NOMO-1 (cell line): ENCODE measurements around the gene ARHGEF3.
"Not testable (repeated sequence)": the region's sequence is repeated elsewhere in the genome, so short reads cannot be mapped to it uniquely, and the experiment has no call there.

Experiments
- DNase-seq, 2 experiments: peaks; one replicate each; lab custom pipeline; 2025; ENCODE audit not compliant: unreplicated experiment in 2 of 2; lab: John Stamatoyannopoulos, UW

The ARHGEF3 gene

GRCh38 chr3:56748663-56749231 lies 53.0 kb downstream of the ARHGEF3 start:
- no peak for DNase-seq

- DNase-seq, result no peak
Measured at GRCh38 chr3:56747150-56747549, 54.6 kb downstream of the ARHGEF3 start.

DNA sequence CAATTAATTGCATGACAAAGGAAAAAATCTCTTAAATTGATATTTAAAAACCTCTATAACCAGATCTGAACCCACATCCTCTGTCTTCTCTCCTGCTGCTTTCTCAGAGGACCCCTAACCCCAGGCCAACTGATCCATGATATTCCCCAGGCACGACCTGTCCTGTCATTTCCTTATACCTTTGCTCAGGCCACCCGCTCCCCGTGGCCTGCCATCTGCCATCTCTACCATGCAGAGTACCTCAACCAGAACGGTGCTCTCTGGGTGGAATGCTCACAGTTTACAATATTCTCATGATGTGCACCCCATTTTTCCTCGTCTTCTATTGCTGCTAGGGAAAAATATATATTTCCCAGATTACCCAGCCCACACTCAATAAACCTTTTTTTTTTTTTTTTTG lies 57.7 kb downstream of the ARHGEF3 start:
- no peak for DNase-seq

DNA sequence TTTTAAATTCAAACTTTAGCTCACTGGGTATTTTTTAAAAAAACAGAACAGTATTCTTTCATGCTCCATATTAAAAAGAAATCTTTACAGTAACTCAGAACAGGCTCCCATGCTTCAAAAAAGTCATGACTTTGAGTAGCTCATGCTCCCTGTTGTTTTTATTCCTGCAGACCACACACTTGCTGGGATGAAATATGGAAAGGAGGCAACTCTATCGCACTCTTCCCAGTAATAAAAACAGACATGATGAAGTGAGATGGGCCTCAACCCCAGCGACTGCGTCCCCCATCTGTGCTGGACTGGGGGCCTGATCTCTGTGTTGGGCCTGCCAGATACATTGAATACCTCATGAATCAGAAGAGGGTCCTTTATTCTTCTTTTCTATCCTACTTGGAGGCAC lies 58.9 kb downstream of the ARHGEF3 start:
- DNase-seq, result no peak

DNA sequence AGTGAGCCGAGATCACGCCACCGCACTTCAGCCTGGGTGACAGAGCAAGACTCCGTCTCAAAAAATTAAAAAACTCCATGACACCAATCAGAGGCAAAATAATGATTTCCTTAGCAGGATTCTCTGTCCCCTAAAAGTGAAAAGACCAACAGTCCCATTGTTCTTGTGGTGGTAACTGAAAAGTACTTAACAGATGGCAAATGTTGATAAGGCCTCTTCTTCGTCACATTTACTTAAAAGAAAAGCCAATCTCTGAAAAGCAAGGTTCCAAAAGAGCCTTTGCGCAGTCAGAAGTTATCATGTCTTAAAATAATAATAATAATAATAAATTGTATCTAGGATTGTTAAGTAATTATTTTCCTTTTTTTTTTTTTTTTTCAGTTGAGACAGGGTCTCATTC lies 62.7 kb downstream of the ARHGEF3 start:
- DNase-seq, result no peak

DNA sequence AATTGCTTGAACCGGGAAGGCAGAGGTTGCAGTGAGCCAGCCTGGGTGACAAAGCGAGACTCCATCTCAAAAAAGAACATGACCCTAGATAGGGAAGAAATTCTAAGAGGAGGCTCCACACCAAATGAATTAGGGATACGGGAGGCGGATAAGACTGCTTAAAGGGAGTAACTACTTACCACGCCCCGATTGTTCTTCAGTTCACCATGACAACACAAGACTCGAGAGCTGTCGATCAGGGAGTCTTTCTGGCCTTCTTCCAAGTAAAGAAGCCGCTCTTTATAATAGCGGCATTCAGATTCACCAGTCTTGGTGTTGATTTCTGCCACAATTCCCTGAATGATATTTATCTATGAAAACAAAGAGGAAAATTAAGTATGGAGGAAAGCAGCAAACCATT lies 64.7 kb downstream of the ARHGEF3 start:
- no peak for DNase-seq

GRCh38 chr3:56732109-56732508 lies 69.6 kb downstream of the ARHGEF3 start:
- DNase-seq, result no peak

DNA sequence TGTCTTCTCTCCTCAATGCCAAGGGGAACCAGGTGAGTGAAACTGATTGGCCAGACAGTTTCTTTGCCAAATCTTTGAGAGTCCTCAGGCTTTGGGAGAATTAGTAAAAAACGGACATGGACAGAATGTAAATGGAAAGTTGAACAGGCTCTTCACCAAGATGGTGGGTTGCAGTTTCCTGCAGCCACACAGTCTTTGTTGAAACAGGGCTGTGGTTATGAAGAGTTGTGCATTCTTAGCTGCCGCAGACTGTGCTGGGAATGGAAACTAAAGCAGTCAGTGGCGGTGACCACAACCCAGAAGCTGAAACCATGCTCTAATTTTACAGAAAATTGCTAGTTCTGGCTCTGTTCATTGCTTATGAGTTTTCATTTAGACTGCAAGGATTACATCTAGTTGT lies 76.6 kb downstream of the ARHGEF3 start:
- DNase-seq, result no peak

GRCh38 chr3:56724676-56725075 lies 77.1 kb downstream of the ARHGEF3 start:
- DNase-seq, result no peak

DNA sequence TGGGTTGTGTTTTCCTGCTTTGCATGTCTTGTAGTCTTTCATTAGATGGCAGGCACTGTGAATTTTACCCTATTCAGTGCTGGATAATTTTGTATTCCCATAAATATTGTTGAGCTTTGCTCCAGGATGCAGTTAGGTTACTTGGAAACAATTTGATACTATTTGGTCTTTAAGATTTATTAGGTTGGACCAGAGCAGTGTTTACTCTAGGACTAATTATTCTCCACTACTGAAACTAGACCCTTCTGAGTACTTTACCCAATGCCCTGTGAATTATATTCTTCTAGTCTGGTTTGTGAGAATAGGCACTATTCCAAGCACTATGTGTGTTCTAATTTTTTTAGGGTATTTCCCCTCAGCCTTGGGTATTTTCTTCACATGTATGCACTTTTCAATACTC lies 80.9 kb downstream of the ARHGEF3 start:
- no peak for DNase-seq

DNA sequence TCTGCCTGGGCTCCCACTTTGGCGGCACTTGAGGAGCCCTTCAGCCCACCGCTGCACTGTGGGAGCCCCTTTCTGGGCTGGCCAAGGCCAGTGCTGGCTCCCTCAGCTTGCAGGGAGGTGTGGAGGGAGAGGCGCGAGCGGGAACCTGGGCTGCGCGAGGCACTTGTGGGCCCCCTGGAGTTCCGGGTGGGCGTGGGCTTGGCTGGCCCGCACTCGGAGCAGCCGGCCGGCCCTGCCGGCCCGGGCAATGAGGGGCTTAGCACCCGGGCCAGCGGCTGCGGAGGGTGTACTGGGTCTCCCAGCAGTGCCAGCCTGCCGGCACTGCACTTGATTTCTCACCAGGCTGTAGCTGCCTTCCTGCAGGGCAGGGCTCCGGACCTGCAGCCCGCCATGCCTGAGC lies 82.9 kb downstream of the ARHGEF3 start:
- DNase-seq, result not testable (repeated sequence)

GRCh38 chr3:56711344-56711743 lies 90.4 kb downstream of the ARHGEF3 start:
- DNase-seq, result no peak

GRCh38 chr3:56707412-56707811 lies 94.3 kb downstream of the ARHGEF3 start:
- DNase-seq, result not testable (repeated sequence)

- DNase-seq, result no peak
Measured at GRCh38 chr3:56706629-56707028, 95.1 kb downstream of the ARHGEF3 start.

DNA sequence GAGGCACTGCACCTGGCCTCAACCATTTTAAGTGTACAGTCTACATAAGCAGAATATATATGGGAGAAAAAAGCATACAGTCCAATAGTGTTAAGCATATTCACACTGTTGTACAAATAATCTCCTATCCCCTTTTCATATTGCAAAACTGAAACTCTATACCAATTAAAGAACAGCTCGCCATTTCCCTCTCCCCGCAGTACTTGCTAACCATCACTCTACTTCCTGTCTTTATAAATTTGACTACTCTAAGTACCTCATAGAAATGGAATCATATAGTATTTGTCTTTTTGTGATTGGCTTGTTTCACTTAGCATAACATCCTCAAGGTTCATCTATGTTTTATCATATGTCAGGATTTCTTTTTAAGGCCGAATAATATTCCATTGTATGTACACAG lies 97.0 kb downstream of the ARHGEF3 start:
- DNase-seq, result peak in 1 of 2 experiments; percentile 36

- DNase-seq, result peak; percentile 44 to 83
Measured at GRCh38 chr3:56702490-56703315, 99.0 kb downstream of the ARHGEF3 start.

DNA sequence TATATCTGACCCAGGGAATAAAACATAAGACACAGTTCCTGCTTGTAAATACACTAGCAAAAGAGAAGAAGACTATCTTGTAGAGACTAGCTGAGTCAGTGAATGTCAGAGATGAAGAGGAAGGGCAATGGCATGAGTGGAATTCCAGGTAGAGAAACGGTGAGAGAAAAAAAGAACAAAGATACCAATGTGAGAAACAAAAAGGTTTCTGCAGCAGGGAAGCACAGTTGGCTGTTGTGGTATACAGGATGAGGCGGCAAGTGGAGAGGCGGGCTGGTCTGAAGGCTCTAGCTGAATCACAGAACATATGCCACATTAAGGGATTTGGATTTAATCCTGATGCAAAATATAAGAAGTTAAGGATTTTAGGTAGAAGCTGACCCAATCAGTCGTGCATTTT lies 101.6 kb downstream of the ARHGEF3 start:
- DNase-seq, result no peak

DNA sequence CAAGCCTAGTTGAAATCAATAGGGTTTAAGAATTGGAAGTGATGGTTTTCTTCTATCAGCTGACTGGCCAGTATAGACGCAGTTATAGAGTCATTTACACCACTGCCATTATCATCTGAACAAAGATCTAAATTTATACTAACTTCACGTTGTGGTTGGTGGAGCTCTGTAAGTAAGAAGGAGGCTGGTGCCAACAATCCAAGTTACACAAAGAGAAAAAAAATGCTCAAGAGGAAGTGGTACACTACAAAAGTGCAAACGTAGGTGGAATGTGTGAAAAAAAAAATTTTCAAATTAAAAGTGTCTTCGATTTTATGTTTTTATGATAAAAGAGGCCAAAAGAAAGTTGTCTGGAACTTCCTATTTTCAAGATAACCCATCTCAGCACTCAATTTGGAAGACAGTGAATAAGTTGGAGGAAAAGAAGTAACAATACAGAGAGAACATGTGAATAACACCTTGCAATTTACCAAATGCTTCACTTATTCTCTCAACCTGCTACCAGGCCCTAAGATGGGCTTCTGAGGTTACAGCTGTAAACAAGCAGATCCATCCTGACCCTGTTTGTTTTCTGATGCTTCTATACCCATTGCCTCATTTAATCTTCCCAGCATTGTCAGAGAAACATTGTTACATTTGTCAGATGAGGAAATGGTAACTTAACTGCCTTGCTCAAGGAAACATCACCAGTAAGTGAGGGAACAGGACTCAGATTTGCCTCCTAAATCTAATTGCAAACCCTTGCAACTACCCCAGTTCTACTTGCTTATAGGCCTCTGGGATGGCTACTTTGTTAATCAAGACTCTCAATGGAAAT lies 106.7 kb downstream of the ARHGEF3 start:
- DNase-seq, result peak; percentile 11 to 35

DNA sequence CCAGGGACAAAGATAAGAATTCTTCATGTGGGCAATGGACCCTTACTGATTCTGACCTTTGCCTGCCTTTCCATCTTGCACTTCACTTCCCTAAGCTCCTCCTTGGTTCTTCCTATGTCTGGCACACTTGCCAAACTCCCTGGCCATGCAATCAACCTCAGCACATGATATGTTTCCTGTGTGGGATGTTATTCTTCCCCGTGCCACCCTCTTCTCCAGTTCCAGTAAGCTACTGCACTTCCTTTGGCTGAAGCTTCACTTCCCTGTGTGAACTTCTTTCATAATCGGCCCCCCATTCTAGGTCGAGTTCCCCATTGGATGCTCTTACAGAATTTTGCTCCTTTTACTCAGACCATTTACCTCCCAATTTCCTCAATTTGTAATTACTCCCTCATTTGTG lies 108.0 kb downstream of the ARHGEF3 start:
- DNase-seq, result peak; percentile 79 to 85

DNA sequence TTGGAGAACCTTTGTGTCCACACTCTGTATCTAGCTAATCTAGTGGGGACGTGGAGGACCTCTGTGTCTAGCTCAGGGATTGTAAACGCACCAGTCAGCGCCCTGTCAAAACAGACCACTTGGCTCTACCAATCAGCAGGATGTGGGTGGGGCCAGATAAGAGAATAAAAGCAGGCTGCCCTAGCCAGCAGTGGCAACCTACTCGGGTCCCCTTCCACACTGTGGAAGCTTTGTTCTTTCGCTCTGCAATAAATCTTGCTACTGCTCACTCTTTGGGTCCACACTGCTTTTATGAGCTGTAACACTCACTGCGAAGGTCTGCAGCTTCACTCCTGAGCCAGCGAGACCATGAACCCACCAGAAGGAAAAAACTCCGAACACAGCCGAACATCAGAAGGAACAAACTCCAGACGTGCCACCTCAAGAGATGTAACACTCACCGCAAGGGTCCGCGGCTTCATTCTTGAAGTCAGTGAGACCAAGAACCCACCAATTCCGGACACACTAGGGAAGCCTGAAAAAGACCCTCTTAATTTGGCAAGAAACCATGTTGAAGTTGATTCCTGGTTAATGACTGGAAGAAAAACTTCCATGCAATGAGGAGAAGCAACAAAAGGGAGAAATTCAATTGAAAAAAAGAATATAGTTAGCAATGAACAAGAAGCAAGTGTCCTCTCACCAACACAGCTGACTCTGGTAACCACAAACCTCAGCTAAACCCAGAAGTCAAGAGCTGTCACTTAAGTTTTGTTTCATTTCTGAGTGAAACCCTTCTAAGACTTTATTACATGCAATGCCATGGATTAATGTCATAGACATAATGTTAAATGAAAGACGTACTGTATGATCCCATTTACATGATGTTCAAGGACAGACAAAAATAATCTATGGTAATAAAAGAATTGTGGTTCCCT lies 109.0 kb downstream of the ARHGEF3 start:
- DNase-seq, result peak in 1 of 2 experiments; percentile 50

DNA sequence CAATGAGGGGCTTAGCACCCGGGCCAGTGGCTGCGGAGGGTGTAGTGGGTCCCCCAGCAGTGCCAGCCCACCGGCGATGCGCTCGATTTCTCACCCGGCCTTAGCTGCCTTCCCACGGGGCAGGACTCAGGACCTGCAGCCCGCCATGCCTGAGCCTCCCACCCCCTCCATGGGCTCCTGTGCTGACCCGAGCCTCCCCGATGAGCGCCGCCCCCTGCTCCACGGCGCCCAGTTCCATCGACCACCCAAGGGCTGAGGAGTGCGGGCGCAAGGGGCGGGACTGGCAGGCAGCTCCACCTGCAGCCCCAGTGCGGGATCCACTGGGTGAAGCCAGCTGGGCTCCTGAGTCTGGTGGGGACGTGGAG lies 109.8 kb downstream of the ARHGEF3 start:
- not testable (repeated sequence) for DNase-seq
